Adrenal gland (tissue), 12 donors: ENCODE data around the gene SH3BP4. TPM values are rescaled to one million over a fixed set of nuclear protein-coding genes. Genes with fewer than 3 reads are reported as not detected.
"Not testable (repeated sequence)": the region's sequence is repeated elsewhere in the genome, so short reads cannot be mapped to it uniquely, and the experiment has no call there.

Experiments used
- DNase-seq, 7 donors: peaks; one replicate each; pipeline ENCODE4 v3.0.0-alpha.2; 2019 to 2020
- H3K27ac ChIP-seq, 5 donors: fragments of 200-600 bp; sonication (generic) in 4 of 5; 1 replicate in 3 of 5; 2 replicates in 2 of 5; pipeline versions ENCODE4 v1.5.1 to v1.8.0; 2016 to 2020; ENCODE audit warnings: mild to moderate bottlenecking in 1 of 5
- H3K27me3 ChIP-seq: fragments of 200-600 bp; 2 replicates; pipeline ENCODE4 v1.8.0; 2021
- H3K36me3 ChIP-seq, 2 donors: fragments of 200-600 bp; replicated peaks in 1 of 2; 1 replicate in 1 of 2; 2 replicates in 1 of 2; pipeline versions ENCODE4 v1.5.1 to v1.8.0; 2018 to 2022
- H3K4me1 ChIP-seq, 2 donors: fragments of 200-600 bp; replicated peaks in 1 of 2; 1 replicate in 1 of 2; 2 replicates in 1 of 2; pipeline versions ENCODE4 v1.5.1 to v1.8.0; 2018 to 2021
- H3K4me3 ChIP-seq, 4 donors: fragments of 200-600 bp; sonication (generic) in 3 of 4; one replicate each; pipeline ENCODE4 v1.5.1; 2016 to 2018
- H3K9me3 ChIP-seq, 3 donors: fragments of 200-600 bp; sonication (generic) in 1 of 3; replicated peaks in 1 of 3; 1 replicate in 2 of 3; 2 replicates in 1 of 3; pipeline versions ENCODE4 v1.5.1 to v1.8.0; 2016 to 2021
- POLR2A ChIP-seq, 2 donors: fragments of 450-650 bp; IDR thresholded peaks; one replicate each; pipeline ENCODE4 v1.6.1; 2017; ENCODE audit warnings: antibody characterized with exemption in 2 of 2, mild to moderate bottlenecking in 2 of 2, moderate library complexity in 1 of 2
- WGBS, 4 donors: extraction: QIAGEN DNeasy Blood & Tissue Kit in 2 of 4; methylation state at CpG; one replicate each; pipeline versions ENCODE4 v1.1.5 to v1.1.7; 2013 to 2017; 5-methylcytosine and 5-hydroxymethylcytosine counted together
- intact Hi-C, 2 donors: fragments of 100-400 bp; cut with DNase I; formaldehyde crosslinking; loops; one replicate each; pipeline versions ENCODE4 v1.14.1 to v1.15.0; 2022 to 2023
- polyA plus RNA-seq, 3 donors: library from polyadenylated mRNA; stranded (reverse); fragments of 200-250 nt in 2 of 3; fragments of 350-450 nt in 1 of 3; fragmentation: Illumina TruSeq in 1 of 3; extraction: RNeasy Lipid Tissue Mini Kit (QIAGEN cat#74804) in 1 of 3; gene quantifications; one replicate each; pipeline ENCODE4 v1.2.3, GENCODE V29; 2013 to 2014
- total RNA-seq, 9 donors: library from RNA; depleted of rRNA in 4 of 9; stranded (reverse); fragments of >200 nt in 4 of 9; fragments of 120-200 nt in 1 of 9; fragmentation: NEBNext Ultra II Directional in 1 of 9; extraction: Animal tissue kit (Norgen Biotek cat#: 25700) in 1 of 9; gene quantifications; one replicate each; pipeline versions ENCODE4 v1.1.0 to v1.2.4, GENCODE V29; 2013 to 2023
- TF ChIP-seq, protein P1 (sequence below), 6 experiments: fragments of 450-650 bp in 4 of 6; fragments of 200-600 bp in 2 of 6; sonication (generic) in 1 of 6; IDR thresholded peaks; 1 replicate in 5 of 6; 2 replicates in 1 of 6; pipeline versions ENCODE4 v1.5.1 to v1.8.0; 2016 to 2021; ENCODE audit warnings: antibody characterized with exemption in 6 of 6, mild to moderate bottlenecking in 2 of 6, moderate library complexity in 1 of 6
- donor health status: healthy with polysubstance abuse.
- donor health status: Bipolar disorder and iron deficiency.
- donor health status: DM: yes; HTN: yes; CAD: no.
- donor health status: DM: no; HTN: no; CAD: no.
- donor health status: DM: no; HTN: no; CAD: no.
- donor health status: DM: yes; HTN: yes; CAD: no.

Gene SH3BP4
- total and polyA plus RNA-seq, 12 donors, result 5.1 to 26.9 (median 19.9) TPM

DNA sequence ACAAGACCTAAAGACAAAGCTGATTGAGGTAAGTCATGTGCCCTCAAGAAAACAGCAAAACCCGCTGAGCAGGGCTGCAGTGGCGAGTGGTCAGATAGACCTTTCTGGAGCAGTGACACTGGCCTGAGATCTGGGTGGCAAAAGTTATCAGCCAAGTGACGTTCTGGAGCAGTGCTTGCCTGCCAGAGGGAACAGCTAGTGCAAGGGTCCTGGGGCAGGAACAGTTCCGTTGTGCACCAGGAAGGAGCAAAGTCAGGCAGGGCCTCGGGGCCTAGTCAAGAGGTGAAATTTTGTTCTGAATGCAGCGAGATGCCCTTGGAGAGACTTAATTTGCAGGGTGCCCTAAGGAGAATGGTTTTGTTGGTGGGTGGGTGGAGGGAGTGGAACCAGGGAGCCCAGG is 67.0 kb downstream of the SH3BP4 start:
- intact Hi-C loops, result no loop called here
- 94 to 97% (median 97%) methylated on average over 6 of the region's 6 CpGs for WGBS, 4 donors
- no peak overlapping the region for H3K27ac ChIP-seq
- no peaks in the 10 kb centered on the region for H3K9me3 ChIP-seq
- no peak for TF ChIP-seq POLR2A (IDR thresholded peaks at IDR 0.05)
- TF ChIP-seq, protein P1, sequence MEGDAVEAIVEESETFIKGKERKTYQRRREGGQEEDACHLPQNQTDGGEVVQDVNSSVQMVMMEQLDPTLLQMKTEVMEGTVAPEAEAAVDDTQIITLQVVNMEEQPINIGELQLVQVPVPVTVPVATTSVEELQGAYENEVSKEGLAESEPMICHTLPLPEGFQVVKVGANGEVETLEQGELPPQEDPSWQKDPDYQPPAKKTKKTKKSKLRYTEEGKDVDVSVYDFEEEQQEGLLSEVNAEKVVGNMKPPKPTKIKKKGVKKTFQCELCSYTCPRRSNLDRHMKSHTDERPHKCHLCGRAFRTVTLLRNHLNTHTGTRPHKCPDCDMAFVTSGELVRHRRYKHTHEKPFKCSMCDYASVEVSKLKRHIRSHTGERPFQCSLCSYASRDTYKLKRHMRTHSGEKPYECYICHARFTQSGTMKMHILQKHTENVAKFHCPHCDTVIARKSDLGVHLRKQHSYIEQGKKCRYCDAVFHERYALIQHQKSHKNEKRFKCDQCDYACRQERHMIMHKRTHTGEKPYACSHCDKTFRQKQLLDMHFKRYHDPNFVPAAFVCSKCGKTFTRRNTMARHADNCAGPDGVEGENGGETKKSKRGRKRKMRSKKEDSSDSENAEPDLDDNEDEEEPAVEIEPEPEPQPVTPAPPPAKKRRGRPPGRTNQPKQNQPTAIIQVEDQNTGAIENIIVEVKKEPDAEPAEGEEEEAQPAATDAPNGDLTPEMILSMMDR (IDR thresholded peaks at IDR 0.05), result no peak
- no peak overlapping the region for H3K4me3 ChIP-seq
- no peaks in the 10 kb centered on the region for H3K27me3 ChIP-seq
- no peak for DNase-seq
- H3K36me3 ChIP-seq, result no peaks in the 10 kb centered on the region
- no peaks in the 10 kb centered on the region for H3K4me1 ChIP-seq

DNA sequence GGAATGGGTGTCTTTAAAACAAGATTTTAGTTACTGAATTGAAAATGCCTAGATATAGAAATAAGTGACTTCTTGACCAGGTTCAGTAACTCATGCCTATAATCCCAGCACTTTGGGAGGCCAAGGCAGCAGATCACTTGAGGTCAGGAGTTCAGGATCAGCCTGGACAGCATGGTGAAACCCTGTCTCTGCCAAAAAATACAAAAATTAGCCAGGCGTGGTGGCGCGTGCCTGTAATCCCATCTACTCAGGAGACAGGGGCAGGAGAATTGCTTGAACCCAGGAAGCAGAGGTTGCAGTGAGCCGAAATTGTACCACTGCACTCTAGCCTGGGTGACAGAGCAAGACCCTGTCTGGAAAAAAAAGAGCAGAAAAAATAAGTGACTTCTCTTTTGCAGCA is 68.3 kb downstream of the SH3BP4 start:
- H3K9me3 ChIP-seq, H3K36me3 ChIP-seq, H3K4me3 ChIP-seq, H3K27ac ChIP-seq, DNase-seq, H3K4me1 ChIP-seq, H3K27me3 ChIP-seq: not testable (repeated sequence)
- 91 to 98% (median 96%) methylated on average over 4 of the region's 4 CpGs for WGBS, 4 donors
- intact Hi-C loops, result loop anchor here in 1 of 2 donors (10.0 kb wide), 1 partner anchor 65 kb away; the partner anchor contains the start of gene SH3BP4

DNA sequence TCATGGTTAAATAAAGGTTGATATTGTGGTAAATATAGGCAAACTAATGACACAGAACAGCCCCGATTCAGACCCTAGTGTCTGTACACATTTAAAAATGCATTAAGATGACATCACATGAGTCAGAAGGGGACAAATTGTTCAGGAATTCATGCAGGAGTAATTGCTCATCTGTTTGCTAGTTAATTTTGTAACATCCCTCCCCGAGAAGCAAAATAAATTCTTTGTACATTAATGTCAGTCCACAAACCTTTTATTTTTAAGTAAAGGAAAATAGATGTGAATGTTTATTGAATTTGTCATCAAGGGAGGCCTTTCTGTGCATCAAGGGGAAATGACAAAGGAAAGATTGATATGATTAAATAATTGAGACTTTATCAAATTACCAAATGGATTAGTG is 69.9 kb downstream of the SH3BP4 start:
- intact Hi-C loops, result loop anchor here in 1 of 2 donors (10.0 kb wide), 1 partner anchor 67 kb away; the partner anchor contains the start of gene SH3BP4
- H3K9me3 ChIP-seq, result no peaks in the 10 kb centered on the region
- DNase-seq, result no peak
- no peaks in the 10 kb centered on the region for H3K27me3 ChIP-seq
- TF ChIP-seq POLR2A (IDR thresholded peaks at IDR 0.05), result no peak
- TF ChIP-seq, protein P1 (IDR thresholded peaks at IDR 0.05), result no peak
- H3K4me1 ChIP-seq, result peaks cover 8 to 9% of the 10 kb centered on the region in 2 donors
- 37 to 67% (median 45%) methylated on average over 2 of the region's 2 CpGs for WGBS, 4 donors
- H3K27ac ChIP-seq, result no peak overlapping the region
- no peak overlapping the region for H3K4me3 ChIP-seq
- no peaks in the 10 kb centered on the region for H3K36me3 ChIP-seq

DNA sequence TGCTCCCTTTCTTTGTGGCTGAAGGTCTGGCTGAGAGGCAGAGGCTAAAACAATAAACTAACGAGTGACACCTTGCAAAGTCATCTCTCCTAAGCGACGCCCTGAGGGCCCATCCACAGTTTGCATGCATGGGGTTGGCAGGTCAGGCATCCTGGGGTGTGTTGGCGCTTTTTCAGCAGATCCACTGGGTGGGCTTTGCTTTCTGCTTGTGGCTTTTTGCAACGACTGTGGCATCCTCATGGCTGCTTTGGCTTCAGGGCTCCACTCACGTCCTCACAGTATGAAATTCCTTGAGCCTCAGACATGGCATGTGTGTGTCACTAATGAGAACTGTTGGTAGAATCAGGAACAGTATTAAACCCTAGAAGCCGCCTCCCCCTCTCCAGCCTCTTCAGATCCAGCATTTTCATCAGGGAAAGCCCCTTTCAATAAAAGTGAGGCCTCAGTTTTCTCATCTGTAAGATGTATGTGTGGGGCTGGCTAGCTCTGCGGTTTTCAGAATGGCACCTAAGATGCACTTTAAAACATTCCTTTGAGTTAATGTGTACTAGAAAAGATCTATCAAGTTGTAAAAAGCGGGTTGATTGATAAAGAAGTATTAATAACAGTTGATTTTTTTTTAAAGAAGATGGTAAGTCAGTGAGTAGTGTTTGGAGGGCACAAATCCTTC is 72.5 kb downstream of the SH3BP4 start:
- H3K9me3 ChIP-seq, result no peaks in the 10 kb centered on the region

More for the DNA sequence above, 72.5 kb downstream of the SH3BP4 start:
- DNase-seq, result no peak
- Histone ChIP-seq H3K4me3 (no peak overlapping the region), H3K4me1 (peaks cover 15 to 20% of the 10 kb centered on the region in 2 donors), H3K36me3 (no peaks in the 10 kb centered on the region), H3K27me3 (no peaks in the 10 kb centered on the region), H3K27ac (no peak overlapping the region)
- TF ChIP-seq, protein P1 (IDR thresholded peaks at IDR 0.05), result no peak
- TF ChIP-seq POLR2A (IDR thresholded peaks at IDR 0.05), result no peak
- intact Hi-C loops, result loop anchor here in 1 of 2 donors (10.0 kb wide), 1 partner anchor 70 kb away; the partner anchor contains the start of gene SH3BP4
- WGBS, 4 donors, result 91 to 94% (median 92%) methylated on average over 9 of the region's 9 CpGs
